Transverse colon (tissue), 4 donors: Measurements from ENCODE around the gene KY. TPM values are rescaled to one million over a fixed set of nuclear protein-coding genes. Genes with fewer than 3 reads are reported as not detected.

Source experiments
- DNase-seq: peaks from one replicate; pipeline ENCODE4 v3.0.0-alpha.2; 2019
- H3K27ac ChIP-seq, 4 donors: fragments of 200-600 bp; sonication (generic); 2 replicates each; pipeline ENCODE4 v1.5.1; 2016 to 2018; ENCODE audit warnings: inconsistent platforms in 4 of 4
- H3K27me3 ChIP-seq: fragments of 200-600 bp; sonication (generic); 2 replicates; pipeline ENCODE4 v1.5.1; 2017; ENCODE audit warnings: inconsistent platforms
- H3K36me3 ChIP-seq, 4 donors: fragments of 200-600 bp; sonication (generic); 2 replicates each; pipeline ENCODE4 v1.5.1; 2017 to 2019; ENCODE audit warnings: inconsistent platforms in 4 of 4
- H3K4me1 ChIP-seq, 4 donors: fragments of 200-600 bp; sonication (generic); 2 replicates each; pipeline ENCODE4 v1.5.1; 2017 to 2020; ENCODE audit warnings: inconsistent platforms in 4 of 4
- H3K4me3 ChIP-seq, 4 donors: fragments of 200-600 bp; sonication (generic); 1 replicate in 1 of 4; 2 replicates in 3 of 4; pipeline versions ENCODE4 v1.5.1 to v1.6.1; 2017 to 2019; ENCODE audit warnings: inconsistent platforms in 4 of 4
- H3K9me3 ChIP-seq, 2 donors: fragments of 200-600 bp; sonication (generic); 2 replicates each; pipeline ENCODE4 v1.5.1; 2017 to 2019; ENCODE audit warnings: inconsistent platforms in 2 of 2
- CTCF ChIP-seq, 5 experiments: fragments of 200-600 bp in 3 of 5; fragments of 450-650 bp in 2 of 5; sonication (generic) in 3 of 5; IDR thresholded peaks; 1 replicate in 2 of 5; 2 replicates in 3 of 5; pipeline ENCODE4 v1.5.1; 2016 to 2017; ENCODE audit warnings: antibody characterized with exemption in 5 of 5, inconsistent platforms in 3 of 5, mild to moderate bottlenecking in 2 of 5, moderate library complexity in 1 of 5
- EP300 ChIP-seq: sonication (generic); formaldehyde crosslinking; IDR thresholded peaks from one replicate; pipeline ENCODE4 v1.6.1; 2017; ENCODE audit warnings: antibody characterized with exemption, low read depth
- POLR2A ChIP-seq: fragments of 450-650 bp; IDR thresholded peaks from one replicate; pipeline ENCODE4 v1.6.1; 2016; ENCODE audit warnings: antibody characterized with exemption, mild to moderate bottlenecking, moderate library complexity
- POLR2AphosphoS5 ChIP-seq, 3 donors: sonication (generic); formaldehyde crosslinking; IDR thresholded peaks; one replicate each; pipeline ENCODE4 v1.6.1; 2016; ENCODE audit warnings: antibody characterized with exemption in 3 of 3
- WGBS, 2 donors: methylation state at CpG; one replicate each; pipeline ENCODE4 v1.1.5; 2018; ENCODE audit warnings: low coverage in 1 of 2; 5-methylcytosine and 5-hydroxymethylcytosine counted together
- in situ Hi-C, 4 donors: fragments of 200-750 bp; cut with MboI; loops; one replicate each; pipeline versions ENCODE4 v1.15.0 to v1.15.1; 2017; ENCODE audit warnings: low sequenced_read_pairs in 3 of 4, low pct_ligation_motif_present in 1 of 4, low pct_unique_long_range_greater_than_20kb in 1 of 4
- intact Hi-C: fragments of 100-400 bp; cut with DNase I; formaldehyde crosslinking; loops from one replicate; pipeline ENCODE4 v1.15.1; 2023; ENCODE audit warnings: low total_unique reads
- total RNA-seq, 4 donors: library from RNA; depleted of rRNA; stranded (reverse); fragments of >200 nt; gene quantifications; one replicate each; pipeline ENCODE4 v1.1.0, GENCODE V29; 2016

KY gene
- total RNA-seq, 4 donors from 2014 or later = 0.41 TPM; not detected in 3

GRCh38 chr3:134677987-134678308 is 27.1 kb upstream of the KY start:
- 83 to 100% methylated on average over 1 to 2 of the region's 2 CpGs for WGBS, 2 donors
- in situ Hi-C loops = no loop called here
- H3K27me3 ChIP-seq = no peaks in the 10 kb centered on the region
- intact Hi-C loops = no loop called here
- H3K4me3 ChIP-seq = no peak overlapping the region
- TF ChIP-seq POLR2AphosphoS5 (IDR thresholded peaks at IDR 0.05) (no peak), CTCF (IDR thresholded peaks at IDR 0.05) (no peak), EP300 (no peak), POLR2A (no peak)
- H3K36me3 ChIP-seq = no peaks in the 10 kb centered on the region
- H3K4me1 ChIP-seq = no peaks in the 10 kb centered on the region
- no peak overlapping the region for H3K27ac ChIP-seq
- DNase-seq = no peak
- H3K9me3 ChIP-seq = peaks cover 0 to 5% of the 10 kb centered on the region in 2 donors

GRCh38 chr3:134677196-134677986 is 26.6 kb upstream of the KY start:
- in situ Hi-C loops (no loop called here), intact Hi-C loops (no loop called here)
- H3K4me1 ChIP-seq = no peaks in the 10 kb centered on the region
- DNase-seq = no peak
- WGBS, 2 donors = 52 to 60% methylated on average over 10 to 11 of the region's 11 CpGs
- TF ChIP-seq EP300 (no peak), POLR2AphosphoS5 (IDR thresholded peaks at IDR 0.05) (no peak), CTCF (IDR thresholded peaks at IDR 0.05) (peak in 4 of 5 experiments; percentile 27 to 40 (median 34)), POLR2A (no peak)
- peaks cover 0 to 5% of the 10 kb centered on the region in 2 donors for H3K9me3 ChIP-seq
- no peaks in the 10 kb centered on the region for H3K36me3 ChIP-seq
- H3K27ac ChIP-seq = no peak overlapping the region
- H3K4me3 ChIP-seq = no peak overlapping the region
- H3K27me3 ChIP-seq = no peaks in the 10 kb centered on the region

- TF ChIP-seq CTCF (IDR thresholded peaks at IDR 0.05) = no peak
- TF ChIP-seq POLR2A = no peak
- no peak for TF ChIP-seq EP300
- no peak for TF ChIP-seq POLR2AphosphoS5 (IDR thresholded peaks at IDR 0.05)
- 72 to 90% methylated on average over 3 of the region's 3 CpGs for WGBS, 2 donors
- DNase-seq = no peak
- no peaks in the 10 kb centered on the region for H3K27me3 ChIP-seq
- H3K4me1 ChIP-seq = no peaks in the 10 kb centered on the region
- intact Hi-C loops = no loop called here
- peaks cover 0 to 5% of the 10 kb centered on the region in 2 donors for H3K9me3 ChIP-seq
- H3K36me3 ChIP-seq = no peaks in the 10 kb centered on the region
- no peak overlapping the region for H3K27ac ChIP-seq
- H3K4me3 ChIP-seq = no peak overlapping the region
- in situ Hi-C loops = no loop called here
Observed at GRCh38 chr3:134675726-134676256, 25.0 kb upstream of the KY start.

- H3K27ac ChIP-seq = no peak overlapping the region
- intact Hi-C loops = no loop called here
- in situ Hi-C loops = no loop called here
Observed at GRCh38 chr3:134672571-134672970, 21.7 kb upstream of the KY start.

More at GRCh38 chr3:134672571-134672970, 21.7 kb upstream of the KY start:
- H3K27me3 ChIP-seq = no peaks in the 10 kb centered on the region
- H3K9me3 ChIP-seq = peaks cover 0 to 5% of the 10 kb centered on the region in 2 donors
- DNase-seq = no peak
- no peaks in the 10 kb centered on the region for H3K4me1 ChIP-seq
- TF ChIP-seq EP300 = no peak
- TF ChIP-seq POLR2AphosphoS5 (IDR thresholded peaks at IDR 0.05) = no peak
- no peak for TF ChIP-seq CTCF (IDR thresholded peaks at IDR 0.05)
- WGBS, 2 donors = 81 to 90% methylated on average over 3 to 5 of the region's 5 CpGs
- H3K36me3 ChIP-seq = no peaks in the 10 kb centered on the region
- no peak overlapping the region for H3K4me3 ChIP-seq
